Left ventricle myocardium inferior (tissue), 1 donor: ENCODE measurements around the gene PRPS1L1. TPM values are rescaled to one million over a fixed set of nuclear protein-coding genes. Genes with fewer than 3 reads are reported as not detected.

ENCODE experiments used
- DNase-seq: peaks from one replicate; pipeline ENCODE4 v3.0.0-alpha.2; 2020
- H3K27ac ChIP-seq: fragments of 200-600 bp; replicated peaks from 2 replicates; pipeline ENCODE4 v1.8.0; 2021
- H3K27me3 ChIP-seq: fragments of 200-600 bp; 2 replicates; pipeline ENCODE4 v1.8.0; 2021; ENCODE audit warnings: low read depth
- H3K36me3 ChIP-seq: fragments of 200-600 bp; 2 replicates; pipeline ENCODE4 v1.8.0; 2021
- H3K4me1 ChIP-seq: fragments of 200-600 bp; 2 replicates; pipeline ENCODE4 v1.8.0; 2021
- H3K4me3 ChIP-seq: fragments of 200-600 bp; 2 replicates; pipeline ENCODE4 v1.8.0; 2021; ENCODE audit warnings: mild to moderate bottlenecking, moderate library complexity
- H3K9me3 ChIP-seq: fragments of 200-600 bp; replicated peaks from 2 replicates; pipeline ENCODE4 v1.8.0; 2021
- intact Hi-C: fragments of 100-400 bp; cut with micrococcal nuclease; formaldehyde crosslinking; loops from one replicate; pipeline ENCODE4 v1.11.0; 2022
- long read RNA-seq: library from polyadenylated mRNA; unstranded; transcript quantifications from one replicate; pipeline ENCODE4 v2.0.0, GENCODE V29; 2021
- total RNA-seq: library from RNA; stranded (reverse); fragmentation: NEBNext Ultra II Directional; extraction: Animal tissue kit (Norgen Biotek cat#: 25700); gene quantifications from one replicate; pipeline ENCODE4 v1.2.1, GENCODE V29; 2021
- TF ChIP-seq, protein P1 (sequence below): fragments of 200-600 bp; IDR thresholded peaks from 2 replicates; pipeline ENCODE4 v1.8.0; 2021; ENCODE audit warnings: antibody characterized with exemption, mild to moderate bottlenecking, borderline replicate concordance
- donor health status: DM: no; HTN: yes; CAD: no; lungs with severe emphysema.

PRPS1L1 gene
- total RNA-seq = not detected
- long read RNA-seq = 0 reads

GRCh38 chr7:18027628-18028027, at the start of gene PRPS1L1:
PRPS1L1 (minus strand) TSS chr7:18027846.
- intact Hi-C loops = no loop called here
- TF ChIP-seq, protein P1, sequence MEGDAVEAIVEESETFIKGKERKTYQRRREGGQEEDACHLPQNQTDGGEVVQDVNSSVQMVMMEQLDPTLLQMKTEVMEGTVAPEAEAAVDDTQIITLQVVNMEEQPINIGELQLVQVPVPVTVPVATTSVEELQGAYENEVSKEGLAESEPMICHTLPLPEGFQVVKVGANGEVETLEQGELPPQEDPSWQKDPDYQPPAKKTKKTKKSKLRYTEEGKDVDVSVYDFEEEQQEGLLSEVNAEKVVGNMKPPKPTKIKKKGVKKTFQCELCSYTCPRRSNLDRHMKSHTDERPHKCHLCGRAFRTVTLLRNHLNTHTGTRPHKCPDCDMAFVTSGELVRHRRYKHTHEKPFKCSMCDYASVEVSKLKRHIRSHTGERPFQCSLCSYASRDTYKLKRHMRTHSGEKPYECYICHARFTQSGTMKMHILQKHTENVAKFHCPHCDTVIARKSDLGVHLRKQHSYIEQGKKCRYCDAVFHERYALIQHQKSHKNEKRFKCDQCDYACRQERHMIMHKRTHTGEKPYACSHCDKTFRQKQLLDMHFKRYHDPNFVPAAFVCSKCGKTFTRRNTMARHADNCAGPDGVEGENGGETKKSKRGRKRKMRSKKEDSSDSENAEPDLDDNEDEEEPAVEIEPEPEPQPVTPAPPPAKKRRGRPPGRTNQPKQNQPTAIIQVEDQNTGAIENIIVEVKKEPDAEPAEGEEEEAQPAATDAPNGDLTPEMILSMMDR = no peak
- no peak for DNase-seq

DNA sequence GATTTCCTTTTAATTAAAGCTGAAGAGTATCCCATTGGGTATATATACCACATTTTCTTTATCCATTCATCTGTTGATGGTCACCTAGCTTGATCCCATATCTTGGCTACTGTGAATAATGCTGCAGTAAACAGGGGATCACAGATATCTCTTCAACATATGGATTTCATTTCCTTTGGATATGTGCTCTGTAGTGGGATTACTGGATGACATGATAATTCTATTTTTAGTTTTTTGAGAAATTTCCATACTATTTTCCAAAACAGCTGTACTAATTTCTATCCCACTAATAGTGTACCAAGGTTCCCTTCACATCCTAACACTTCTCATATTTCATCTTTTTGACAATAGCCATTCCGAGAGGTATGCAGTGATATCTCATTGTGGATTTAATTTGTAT, 48.8 kb upstream of the PRPS1L1 start:
- no peaks in the 10 kb centered on the region for H3K4me1 ChIP-seq
- TF ChIP-seq, protein P1 = no peak
- H3K27me3 ChIP-seq = no peaks in the 10 kb centered on the region
- H3K36me3 ChIP-seq = no peaks in the 10 kb centered on the region
- peaks cover 22% of the 10 kb centered on the region for H3K9me3 ChIP-seq
- no peak overlapping the region for H3K4me3 ChIP-seq
- H3K27ac ChIP-seq = no peak overlapping the region
- intact Hi-C loops = no loop called here
- DNase-seq = no peak

More at GRCh38 chr7:18027628-18028027, at the start of gene PRPS1L1:
- H3K36me3 ChIP-seq = no peaks in the 10 kb centered on the region
- no peak within 1 kb of the TSS for H3K27ac ChIP-seq
- H3K27me3 ChIP-seq = no peaks in the 10 kb centered on the region
- no peaks in the 10 kb centered on the region for H3K4me1 ChIP-seq
- no peaks in the 10 kb centered on the region for H3K9me3 ChIP-seq
- no peak within 1 kb of the TSS for H3K4me3 ChIP-seq

DNA sequence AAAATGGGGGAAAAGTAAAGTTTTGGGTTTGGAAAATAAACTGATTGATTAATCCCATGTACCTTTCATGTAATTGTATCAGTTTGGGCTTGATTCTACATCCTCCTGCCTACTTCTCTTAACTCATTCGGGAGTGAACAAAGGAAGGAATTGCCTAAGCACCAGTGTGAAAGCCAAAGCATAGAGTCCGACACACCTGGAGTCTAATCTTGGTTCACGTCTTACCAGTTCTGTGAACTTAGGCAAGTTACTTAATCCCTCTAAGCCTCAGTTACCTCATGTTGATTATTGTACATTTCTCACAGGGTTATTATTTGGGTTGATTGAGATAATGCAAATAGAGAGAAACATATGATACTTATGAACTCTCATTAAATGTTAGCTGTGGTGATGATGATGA, 41.1 kb upstream of the PRPS1L1 start:
- no peak for DNase-seq
- intact Hi-C loops = no loop called here
- Histone ChIP-seq H3K4me1 (no peaks in the 10 kb centered on the region), H3K4me3 (no peak overlapping the region), H3K36me3 (no peaks in the 10 kb centered on the region), H3K27ac (no peak overlapping the region), H3K9me3 (no peaks in the 10 kb centered on the region), H3K27me3 (no peaks in the 10 kb centered on the region)
- TF ChIP-seq, protein P1 = no peak

GRCh38 chr7:18064242-18064838, 36.7 kb upstream of the PRPS1L1 start:
- intact Hi-C loops = no loop called here
- no peaks in the 10 kb centered on the region for H3K4me1 ChIP-seq
- TF ChIP-seq, protein P1 = peak; percentile 67

DNA sequence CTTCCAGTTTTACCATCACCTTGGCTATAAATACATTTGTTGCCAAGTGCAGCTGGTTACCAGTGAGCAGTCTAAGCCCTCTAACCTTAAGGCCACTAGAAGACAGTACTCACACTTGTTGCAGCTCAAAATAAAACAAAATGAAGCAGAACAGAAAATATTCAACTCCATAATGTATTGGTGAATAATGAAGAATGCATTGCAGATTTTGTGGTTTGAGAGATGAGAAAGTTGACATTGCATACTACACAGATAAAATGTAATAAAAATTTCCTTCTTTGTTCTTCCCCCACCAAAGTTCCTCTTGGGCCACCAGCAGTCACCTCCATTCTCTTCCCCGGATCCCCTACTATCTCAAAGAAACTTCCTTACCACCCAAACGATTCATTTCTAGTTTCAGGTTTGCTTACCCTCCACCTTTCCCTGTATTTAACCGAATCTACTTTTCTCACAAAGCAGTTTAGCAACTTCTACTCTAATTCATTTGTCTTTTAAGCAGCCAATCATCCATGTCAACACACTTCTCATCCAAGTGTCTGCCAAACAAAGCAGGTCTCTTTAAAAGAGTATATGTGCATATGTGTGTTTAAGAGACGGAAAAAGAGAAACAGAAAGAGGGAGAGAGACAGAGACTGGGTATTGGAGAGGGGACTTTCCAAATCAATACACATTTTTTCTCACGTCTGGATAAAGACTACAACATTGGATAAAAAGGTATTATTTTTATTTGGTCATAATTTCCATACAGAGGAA, 35.7 kb upstream of the PRPS1L1 start:
- TF ChIP-seq, protein P1 = no peak
- Histone ChIP-seq H3K36me3 (no peaks in the 10 kb centered on the region), H3K4me3 (no peak overlapping the region), H3K9me3 (no peaks in the 10 kb centered on the region), H3K27me3 (no peaks in the 10 kb centered on the region), H3K4me1 (no peaks in the 10 kb centered on the region), H3K27ac (no peak overlapping the region)
- no peak for DNase-seq
- intact Hi-C loops = no loop called here

More at GRCh38 chr7:18064242-18064838, 36.7 kb upstream of the PRPS1L1 start:
- Histone ChIP-seq H3K27ac (no peak overlapping the region), H3K4me3 (no peak overlapping the region), H3K36me3 (no peaks in the 10 kb centered on the region), H3K9me3 (no peaks in the 10 kb centered on the region), H3K27me3 (no peaks in the 10 kb centered on the region)
- no peak for DNase-seq
